HG03097 (cell line): ENCODE results near the gene SPDYE18.
"Not testable (repeated sequence)": the region's sequence is repeated elsewhere in the genome, so short reads cannot be mapped to it uniquely, and the experiment has no call there.

Experiments used
- ATAC-seq: cut with Tn5 transposase; IDR thresholded peaks from one replicate; pipeline ENCODE4 v1.9.1; 2021; ENCODE audit not compliant: unreplicated experiment, low FRiP score

SPDYE18 gene

DNA sequence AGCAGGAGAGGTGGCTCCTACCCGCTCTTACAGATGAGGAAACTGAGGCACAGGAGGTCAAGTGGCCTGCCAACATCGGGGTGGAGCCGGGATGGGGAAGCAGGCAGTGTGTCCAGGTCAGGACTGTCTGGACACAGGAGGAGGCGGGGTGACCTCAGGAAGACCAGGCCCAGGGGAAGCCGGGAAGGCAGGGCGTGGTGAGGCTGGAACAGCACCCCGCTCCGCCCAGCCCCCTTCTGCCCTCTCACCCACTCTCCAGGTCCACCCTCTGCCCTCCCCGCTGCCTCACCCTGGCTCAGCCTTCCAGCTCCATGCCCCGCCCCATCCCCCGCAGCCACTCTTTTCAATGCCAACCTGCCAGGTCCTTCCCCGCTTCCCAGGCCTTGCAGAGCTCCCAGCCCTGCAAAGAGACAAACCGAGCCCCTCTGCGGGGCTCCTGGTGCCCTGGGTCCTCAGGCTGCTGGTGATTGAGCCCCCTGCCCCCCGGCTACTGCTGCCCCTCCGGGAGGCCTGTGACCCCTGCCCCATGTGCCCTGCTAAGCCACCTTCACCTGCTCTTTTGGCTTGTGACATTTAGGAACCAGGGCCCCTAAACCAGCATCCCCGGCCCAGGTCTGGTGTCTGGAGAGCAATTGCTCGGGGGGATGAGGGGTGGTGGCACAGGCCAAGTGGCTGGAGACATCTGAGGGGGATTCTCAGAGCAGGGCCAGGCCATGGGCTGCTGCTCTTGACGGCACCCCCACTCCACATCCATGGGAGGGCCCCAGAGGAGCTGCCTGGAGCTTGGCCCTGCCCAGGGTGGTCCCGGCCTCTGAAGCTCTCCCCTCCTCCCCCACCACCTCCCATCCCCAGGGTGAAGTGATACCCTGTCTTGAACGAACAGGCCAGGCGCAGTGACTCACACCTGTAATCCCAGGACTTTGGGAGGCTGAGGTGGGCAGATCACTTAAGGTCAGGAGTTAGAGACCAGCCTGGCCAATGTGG lies 55.9 kb downstream of the SPDYE18 start:
- ATAC-seq = not testable (repeated sequence)

DNA sequence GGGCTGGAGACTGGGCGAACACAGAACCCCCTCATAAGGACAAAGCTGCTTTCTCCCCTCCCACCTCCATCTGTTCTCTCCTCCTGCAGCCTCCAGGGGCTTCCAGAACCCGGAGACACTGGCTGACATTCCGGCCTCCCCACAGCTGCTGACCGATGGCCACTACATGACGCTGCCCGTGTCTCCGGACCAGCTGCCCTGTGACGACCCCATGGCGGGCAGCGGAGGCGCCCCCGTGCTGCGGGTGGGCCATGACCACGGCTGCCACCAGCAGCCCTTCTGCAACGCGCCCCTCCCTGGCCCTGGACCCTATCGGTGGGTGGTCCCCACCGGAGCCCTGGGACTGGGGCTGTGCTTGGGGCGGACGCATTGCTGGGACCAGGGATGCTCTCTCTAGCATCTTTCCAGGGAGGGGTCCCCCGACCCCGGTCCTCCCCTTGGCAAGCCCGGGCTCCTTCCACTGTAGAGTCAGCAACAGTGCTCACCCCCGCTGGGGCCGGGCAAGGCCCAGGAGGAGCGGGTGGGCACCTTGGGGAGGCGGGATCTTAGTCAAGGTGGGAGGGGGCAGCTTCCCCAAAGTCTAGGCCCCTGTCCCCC lies 56.8 kb downstream of the SPDYE18 start:
- not testable (repeated sequence) for ATAC-seq

DNA sequence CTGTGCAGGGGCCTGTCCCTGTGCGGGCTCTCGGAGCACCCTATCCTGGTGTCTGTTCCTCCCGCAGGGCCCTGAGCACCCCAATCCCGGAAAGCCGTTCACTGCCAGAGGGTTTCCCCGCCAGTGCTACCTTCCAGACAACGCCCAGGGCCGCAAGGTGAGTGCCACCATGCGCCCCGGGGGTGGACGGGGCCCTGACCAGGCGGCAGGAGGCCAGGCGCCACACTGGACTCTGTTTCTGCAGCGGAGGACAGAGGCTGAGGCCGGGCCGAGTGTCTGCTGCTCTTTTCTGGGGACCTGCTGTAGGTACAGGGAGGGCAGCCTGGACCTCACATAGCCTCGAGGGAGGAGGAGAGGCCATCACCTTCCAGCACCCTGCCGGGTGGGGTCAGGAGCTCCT lies 58.2 kb downstream of the SPDYE18 start:
- ATAC-seq = not testable (repeated sequence)

DNA sequence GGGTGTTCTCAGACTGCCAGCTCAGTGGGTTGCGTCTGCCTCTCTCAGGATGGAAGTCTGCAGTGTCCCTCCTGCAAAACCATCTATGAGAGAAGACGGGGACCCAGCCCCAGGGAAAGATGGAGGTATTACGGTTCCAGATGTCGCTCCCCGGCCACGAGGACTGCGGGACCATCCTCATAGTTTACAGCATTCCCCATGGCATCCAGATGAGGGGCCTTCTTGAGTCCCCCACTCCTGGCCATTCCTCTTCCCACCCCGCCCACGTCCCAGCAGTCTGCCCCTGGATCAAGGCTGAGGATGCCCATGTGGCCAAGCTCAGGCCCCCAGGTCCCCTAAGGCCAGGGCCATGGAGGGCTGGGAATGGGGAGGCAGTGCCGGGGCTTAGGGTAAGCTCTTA lies 59.1 kb downstream of the SPDYE18 start:
- not testable (repeated sequence) for ATAC-seq

DNA sequence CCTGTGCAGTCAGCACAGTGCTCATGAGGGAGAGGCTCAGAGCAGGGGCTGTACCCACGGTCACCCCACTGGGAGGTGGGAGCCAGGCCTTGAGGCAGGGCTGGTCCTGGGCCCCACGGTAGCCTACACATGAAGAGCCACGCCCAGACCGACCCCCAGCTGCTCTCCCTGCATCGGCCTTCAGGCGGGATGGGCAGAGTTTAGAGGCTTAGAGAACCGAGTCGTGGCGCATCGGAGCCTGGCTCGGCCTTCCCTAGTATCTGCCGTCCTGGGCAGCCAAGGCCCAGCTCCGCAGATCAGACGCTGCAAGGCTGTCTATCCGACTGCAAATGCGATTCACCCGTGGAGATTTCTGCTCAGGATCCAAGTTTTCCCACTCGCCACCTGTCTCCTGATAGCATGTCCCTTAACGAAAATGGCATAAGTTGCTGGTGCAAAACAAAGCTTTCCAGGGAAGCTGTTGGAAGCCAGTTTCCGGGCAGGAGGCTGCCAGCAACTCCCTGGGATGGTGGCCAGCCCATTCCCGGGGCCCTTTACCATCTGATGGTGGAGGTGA lies 59.6 kb downstream of the SPDYE18 start:
- not testable (repeated sequence) for ATAC-seq

DNA sequence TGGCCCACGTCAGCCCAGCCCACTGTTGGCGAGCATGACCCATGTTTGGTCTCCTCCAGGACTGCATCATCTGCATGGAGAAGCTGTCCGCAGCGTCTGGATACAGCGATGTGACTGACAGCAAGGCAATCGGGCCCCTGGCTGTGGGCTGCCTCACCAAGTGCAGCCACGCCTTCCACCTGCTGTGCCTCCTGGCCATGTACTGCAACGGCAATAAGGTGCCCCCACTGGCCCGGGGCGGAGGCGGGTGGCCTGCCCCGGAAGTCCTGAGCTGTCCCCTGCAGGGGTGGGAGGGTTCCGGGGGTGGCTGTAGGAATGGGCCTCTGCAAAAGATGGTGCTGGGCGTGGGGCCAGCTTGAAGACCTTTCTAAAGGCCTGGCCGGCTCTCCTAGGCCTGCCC lies 60.3 kb downstream of the SPDYE18 start:
- not testable (repeated sequence) for ATAC-seq
